ENCODE results near the gene ADI1.

Gene ADI1

GRCh38 chr2:3479430-3480320 lies 39.7 kb downstream of the ADI1 start:
- no peak for TF ChIP-seq CTCF (IDR thresholded peaks at IDR 0.05)

- no peak for TF ChIP-seq CTCF (IDR thresholded peaks at IDR 0.05)
These were observed 40.4 kb downstream of the ADI1 start for GRCh38 chr2:3478846-3479385.

- no peak for TF ChIP-seq CTCF (IDR thresholded peaks at IDR 0.05)
These were observed 42.4 kb downstream of the ADI1 start for GRCh38 chr2:3476985-3477327.

- TF ChIP-seq CTCF (IDR thresholded peaks at IDR 0.05), result no peak
These were observed 42.9 kb downstream of the ADI1 start for GRCh38 chr2:3476321-3476984.

- TF ChIP-seq CTCF (IDR thresholded peaks at IDR 0.05), result no peak
These were observed 43.6 kb downstream of the ADI1 start for GRCh38 chr2:3475771-3476170.

- no peak for TF ChIP-seq CTCF (IDR thresholded peaks at IDR 0.05)
These were observed 46.4 kb downstream of the ADI1 start for GRCh38 chr2:3472966-3473365.

- no peak for TF ChIP-seq CTCF (IDR thresholded peaks at IDR 0.05)
These were observed 47.0 kb downstream of the ADI1 start for GRCh38 chr2:3472296-3472695.

Data from LNCAP (cell line).